SK-N-SH (cell line): ENCODE data around the gene CDRT15L2. TPM values are rescaled to one million over a fixed set of nuclear protein-coding genes. Genes with fewer than 3 reads are reported as not detected.
"Not testable (repeated sequence)": the region's sequence is repeated elsewhere in the genome, so short reads cannot be mapped to it uniquely, and the experiment has no call there.

Experiments
- CTCF ChIA-PET: fragments of 300-600, 350-600 bp; formaldehyde crosslinking; extraction: SDS; loops from one replicate; lab custom pipeline; 2021; lab: Yijun Ruan, JAX
- POLR2A ChIA-PET: fragments of 350-600 bp; sonication (Branson Sonifier 250); formaldehyde crosslinking; extraction: SDS; loops from one replicate; lab custom pipeline; 2020; ENCODE audit warnings: antibody characterized with exemption, inconsistent platforms; lab: Yijun Ruan, JAX
- DNase-seq: peaks from one replicate; pipeline ENCODE4 v3.0.0; 2012
- H2AFZ ChIP-seq: fragments of 200-600 bp; sonication (generic); 2 replicates; pipeline ENCODE4 v1.8.1; 2016; ENCODE audit warnings: antibody characterized with exemption, mild to moderate bottlenecking, low read depth
- H3F3A ChIP-seq: fragments of 200-600 bp; sonication (generic); replicated peaks from 2 replicates; pipeline ENCODE3; 2016; ENCODE audit warnings: antibody characterized with exemption, mild to moderate bottlenecking; ENCODE audit not compliant: insufficient read depth
- H3K27ac ChIP-seq, 2 experiments: fragments of 200-500 bp in 1 of 2; fragments of 200-600 bp in 1 of 2; sonication (Bioruptor generic) in 1 of 2; sonication (generic), shearing (Covaris generic) in 1 of 2; 2 replicates each; pipeline versions ENCODE4 v1.5.1 to v1.6.1; 2014 to 2016; ENCODE audit warnings: low read depth in 2 of 2, inconsistent platforms in 1 of 2, low read length in 1 of 2, mild to moderate bottlenecking in 1 of 2, mixed read lengths in 1 of 2
- H3K27me3 ChIP-seq: fragments of 200-600 bp; sonication (generic), shearing (Covaris generic); 2 replicates; pipeline ENCODE4 v1.6.1; 2016; ENCODE audit warnings: mixed run types; ENCODE audit not compliant: insufficient read depth
- H3K36me3 ChIP-seq, 2 experiments: fragments of 200-500 bp in 1 of 2; fragments of 200-600 bp in 1 of 2; sonication (Bioruptor generic) in 1 of 2; sonication (generic) in 1 of 2; replicated peaks in 1 of 2; 2 replicates each; pipeline versions ENCODE3 to v1.5.1; 2014 to 2016; ENCODE audit warnings: low read length in 1 of 2, mild to moderate bottlenecking in 1 of 2; ENCODE audit not compliant: insufficient read depth in 2 of 2, control insufficient read depth in 1 of 2
- H3K4me1 ChIP-seq, 2 experiments: fragments of 200-500 bp in 1 of 2; fragments of 200-600 bp in 1 of 2; sonication (Bioruptor generic) in 1 of 2; sonication (generic), shearing (Covaris generic) in 1 of 2; 2 replicates each; pipeline versions ENCODE4 v1.5.1 to v1.6.1; 2014 to 2016; ENCODE audit warnings: low read depth in 1 of 2, low read length in 1 of 2, mixed run types in 1 of 2; ENCODE audit not compliant: insufficient read depth in 2 of 2, control insufficient read depth in 1 of 2
- H3K4me2 ChIP-seq: fragments of 200-600 bp; sonication (generic), shearing (Covaris generic); 2 replicates; pipeline ENCODE4 v1.6.1; 2017; ENCODE audit warnings: mixed run types
- H3K4me3 ChIP-seq, 2 experiments: fragments of 200-500 bp in 1 of 2; fragments of 200-600 bp in 1 of 2; sonication (Bioruptor generic) in 1 of 2; sonication (generic), shearing (Covaris generic) in 1 of 2; 2 replicates each; pipeline versions ENCODE4 v1.5.1 to v1.8.1; 2014 to 2016; ENCODE audit warnings: low read depth in 2 of 2, inconsistent platforms in 1 of 2, low read length in 1 of 2, mild to moderate bottlenecking in 1 of 2, mixed read lengths in 1 of 2, moderate library complexity in 1 of 2
- H3K79me2 ChIP-seq: fragments of 200-600 bp; sonication (generic); 2 replicates; pipeline ENCODE4 v1.8.1; 2017; ENCODE audit warnings: mild to moderate bottlenecking; ENCODE audit not compliant: insufficient read depth
- H3K9ac ChIP-seq: fragments of 200-600 bp; sonication (generic); 2 replicates; pipeline ENCODE4 v1.6.1; 2017; ENCODE audit warnings: mixed run types
- H3K9me2 ChIP-seq: fragments of 200-600 bp; sonication (generic); 2 replicates; pipeline ENCODE4 v1.6.1; 2017; ENCODE audit warnings: mixed run types
- H3K9me3 ChIP-seq: fragments of 200-600 bp; sonication (generic); 2 replicates; pipeline ENCODE4 v1.6.1; 2017; ENCODE audit warnings: mixed run types, mild to moderate bottlenecking, moderate library complexity
- H4K20me1 ChIP-seq: fragments of 200-600 bp; sonication (generic); 2 replicates; pipeline ENCODE4 v1.6.1; 2017; ENCODE audit warnings: mild to moderate bottlenecking, mixed run types; ENCODE audit not compliant: insufficient read depth
- EP300 ChIP-seq, 2 experiments: IDR thresholded peaks; 2 replicates each; pipeline versions ENCODE4 v1.4.0 to v1.6.1; 2012; ENCODE audit warnings: borderline replicate concordance in 1 of 2, low read depth in 1 of 2, low read length in 1 of 2
- TEAD4 ChIP-seq: IDR thresholded peaks from 2 replicates; pipeline ENCODE4 v1.4.0; 2012; ENCODE audit warnings: mild to moderate bottlenecking, borderline replicate concordance; ENCODE audit not compliant: insufficient read depth
- WGBS: methylation state at CpG from one replicate; pipeline ENCODE4 v1.1.6; 2017; ENCODE audit warnings: low lambda C conversion rate; 5-methylcytosine and 5-hydroxymethylcytosine counted together
- polyA plus RNA-seq, 3 experiments: library from polyadenylated mRNA; depleted of rRNA; stranded (reverse); fragments of >200 nt; gene quantifications; 2 replicates each; pipeline ENCODE4 v1.2.3, GENCODE V29; 2012
- small RNA-seq, 7 experiments: library from RNA; depleted of rRNA; stranded (forward); fragments of <200 nt; gene quantifications; one replicate each; pipeline ENCODE3, GENCODE V24; 2012
- TF ChIP-seq, protein P1 (sequence below): IDR thresholded peaks from 2 replicates; pipeline ENCODE4 v1.6.1; 2012; ENCODE audit warnings: mild to moderate bottlenecking, low read depth, low read length, moderate library complexity
- TF ChIP-seq, protein P2 (sequence below): IDR thresholded peaks from 2 replicates; pipeline ENCODE4 v1.4.0; 2012; ENCODE audit warnings: low read depth, borderline replicate concordance

CDRT15L2 gene
- polyA plus RNA-seq, 1 of the 3 experiments (the other 2 are of a cell fraction): not detected

DNA sequence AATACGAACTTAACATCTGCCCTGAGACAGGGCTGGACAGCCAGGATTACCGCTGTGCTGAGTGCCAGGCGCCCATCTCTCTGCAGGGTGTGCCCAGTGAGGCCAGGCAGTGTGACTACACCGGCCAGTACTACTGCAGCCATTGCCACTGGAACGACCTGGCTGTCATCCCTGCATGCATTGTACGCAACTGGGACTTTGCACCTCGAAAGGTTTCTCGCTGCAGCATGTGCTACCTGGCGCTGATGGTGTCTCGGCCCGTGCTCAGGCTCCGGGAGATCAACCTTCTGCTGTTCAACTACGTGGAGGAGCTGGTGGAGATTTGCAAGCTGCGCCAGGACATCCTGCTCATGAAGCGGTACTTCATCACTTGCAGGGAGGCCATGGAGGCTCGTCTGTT is 33.7 kb downstream of the CDRT15L2 start:
- no peaks in the 10 kb centered on the region for H3K27me3 ChIP-seq
- H3K79me2 ChIP-seq: no peaks in the 10 kb centered on the region
- no peak overlapping the region for H3K4me3 ChIP-seq
- H3K27ac ChIP-seq: no peak overlapping the region
- 36% methylated on average over 6 of the region's 16 CpGs for WGBS
- POLR2A ChIA-PET: no interaction called here
- H3F3A ChIP-seq: no peaks in the 10 kb centered on the region
- no peaks in the 10 kb centered on the region for H3K9me2 ChIP-seq
- H3K4me2 ChIP-seq: no peak overlapping the region
- no peak overlapping the region for H3K9ac ChIP-seq
- CTCF ChIA-PET: no interaction called here
- no peak for DNase-seq
- no peaks in the 10 kb centered on the region for H3K36me3 ChIP-seq
- no peaks in the 10 kb centered on the region; a peak in 1 of 4 replicates for H3K4me1 ChIP-seq
- no peaks in the 10 kb centered on the region for H4K20me1 ChIP-seq
- no peaks in the 10 kb centered on the region for H3K9me3 ChIP-seq
- TF ChIP-seq, protein P1, sequence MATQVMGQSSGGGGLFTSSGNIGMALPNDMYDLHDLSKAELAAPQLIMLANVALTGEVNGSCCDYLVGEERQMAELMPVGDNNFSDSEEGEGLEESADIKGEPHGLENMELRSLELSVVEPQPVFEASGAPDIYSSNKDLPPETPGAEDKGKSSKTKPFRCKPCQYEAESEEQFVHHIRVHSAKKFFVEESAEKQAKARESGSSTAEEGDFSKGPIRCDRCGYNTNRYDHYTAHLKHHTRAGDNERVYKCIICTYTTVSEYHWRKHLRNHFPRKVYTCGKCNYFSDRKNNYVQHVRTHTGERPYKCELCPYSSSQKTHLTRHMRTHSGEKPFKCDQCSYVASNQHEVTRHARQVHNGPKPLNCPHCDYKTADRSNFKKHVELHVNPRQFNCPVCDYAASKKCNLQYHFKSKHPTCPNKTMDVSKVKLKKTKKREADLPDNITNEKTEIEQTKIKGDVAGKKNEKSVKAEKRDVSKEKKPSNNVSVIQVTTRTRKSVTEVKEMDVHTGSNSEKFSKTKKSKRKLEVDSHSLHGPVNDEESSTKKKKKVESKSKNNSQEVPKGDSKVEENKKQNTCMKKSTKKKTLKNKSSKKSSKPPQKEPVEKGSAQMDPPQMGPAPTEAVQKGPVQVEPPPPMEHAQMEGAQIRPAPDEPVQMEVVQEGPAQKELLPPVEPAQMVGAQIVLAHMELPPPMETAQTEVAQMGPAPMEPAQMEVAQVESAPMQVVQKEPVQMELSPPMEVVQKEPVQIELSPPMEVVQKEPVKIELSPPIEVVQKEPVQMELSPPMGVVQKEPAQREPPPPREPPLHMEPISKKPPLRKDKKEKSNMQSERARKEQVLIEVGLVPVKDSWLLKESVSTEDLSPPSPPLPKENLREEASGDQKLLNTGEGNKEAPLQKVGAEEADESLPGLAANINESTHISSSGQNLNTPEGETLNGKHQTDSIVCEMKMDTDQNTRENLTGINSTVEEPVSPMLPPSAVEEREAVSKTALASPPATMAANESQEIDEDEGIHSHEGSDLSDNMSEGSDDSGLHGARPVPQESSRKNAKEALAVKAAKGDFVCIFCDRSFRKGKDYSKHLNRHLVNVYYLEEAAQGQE: no peak
- no peak for TF ChIP-seq EP300 (IDR thresholded peaks at IDR 0.05; ENCODE audit: borderline replicate concordance in 1 of 2, low read depth in 1 of 2, low read length in 1 of 2)
- H2AFZ ChIP-seq: no peak overlapping the region

DNA sequence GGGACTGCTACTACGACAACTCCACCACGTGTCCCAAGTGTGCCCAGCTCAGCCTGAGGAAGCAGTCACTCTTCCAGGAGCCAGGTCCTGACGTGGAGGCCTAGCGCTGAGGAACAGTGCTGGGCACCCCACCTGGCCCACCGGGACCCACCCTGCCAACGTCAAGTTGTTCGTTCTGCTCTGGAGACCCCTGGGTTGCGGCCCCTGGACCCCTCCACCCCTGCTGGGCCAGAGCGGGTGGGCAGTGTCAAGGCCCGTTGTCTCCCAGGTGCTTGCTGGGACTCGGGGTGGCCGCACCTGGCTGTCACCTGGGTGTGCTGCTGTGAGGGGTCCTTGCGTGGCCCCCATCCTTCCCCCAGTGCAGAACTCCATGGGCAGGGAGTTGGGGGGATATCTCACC is 34.4 kb downstream of the CDRT15L2 start:
- no peak overlapping the region for H3K27ac ChIP-seq
- H3K9me2 ChIP-seq: no peaks in the 10 kb centered on the region
- no peaks in the 10 kb centered on the region; a peak in 1 of 4 replicates for H3K4me1 ChIP-seq
- H4K20me1 ChIP-seq: no peaks in the 10 kb centered on the region
- CTCF ChIA-PET: no interaction called here
- H3K27me3 ChIP-seq: no peaks in the 10 kb centered on the region
- H3K79me2 ChIP-seq: no peaks in the 10 kb centered on the region
- TF ChIP-seq, protein P2, sequence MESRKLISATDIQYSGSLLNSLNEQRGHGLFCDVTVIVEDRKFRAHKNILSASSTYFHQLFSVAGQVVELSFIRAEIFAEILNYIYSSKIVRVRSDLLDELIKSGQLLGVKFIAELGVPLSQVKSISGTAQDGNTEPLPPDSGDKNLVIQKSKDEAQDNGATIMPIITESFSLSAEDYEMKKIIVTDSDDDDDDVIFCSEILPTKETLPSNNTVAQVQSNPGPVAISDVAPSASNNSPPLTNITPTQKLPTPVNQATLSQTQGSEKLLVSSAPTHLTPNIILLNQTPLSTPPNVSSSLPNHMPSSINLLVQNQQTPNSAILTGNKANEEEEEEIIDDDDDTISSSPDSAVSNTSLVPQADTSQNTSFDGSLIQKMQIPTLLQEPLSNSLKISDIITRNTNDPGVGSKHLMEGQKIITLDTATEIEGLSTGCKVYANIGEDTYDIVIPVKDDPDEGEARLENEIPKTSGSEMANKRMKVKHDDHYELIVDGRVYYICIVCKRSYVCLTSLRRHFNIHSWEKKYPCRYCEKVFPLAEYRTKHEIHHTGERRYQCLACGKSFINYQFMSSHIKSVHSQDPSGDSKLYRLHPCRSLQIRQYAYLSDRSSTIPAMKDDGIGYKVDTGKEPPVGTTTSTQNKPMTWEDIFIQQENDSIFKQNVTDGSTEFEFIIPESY: no peak
- TF ChIP-seq TEAD4: no peak
- no peak overlapping the region for H3K4me3 ChIP-seq
- POLR2A ChIA-PET: no interaction called here
- H3K9ac ChIP-seq: no peak overlapping the region
- H3K9me3 ChIP-seq: no peaks in the 10 kb centered on the region
- 63% methylated on average over 6 of the region's 13 CpGs for WGBS
- H2AFZ ChIP-seq: no peak overlapping the region
- no peak overlapping the region for H3K4me2 ChIP-seq
- no peaks in the 10 kb centered on the region for H3K36me3 ChIP-seq
- H3F3A ChIP-seq: no peaks in the 10 kb centered on the region
- DNase-seq: no peak

DNA sequence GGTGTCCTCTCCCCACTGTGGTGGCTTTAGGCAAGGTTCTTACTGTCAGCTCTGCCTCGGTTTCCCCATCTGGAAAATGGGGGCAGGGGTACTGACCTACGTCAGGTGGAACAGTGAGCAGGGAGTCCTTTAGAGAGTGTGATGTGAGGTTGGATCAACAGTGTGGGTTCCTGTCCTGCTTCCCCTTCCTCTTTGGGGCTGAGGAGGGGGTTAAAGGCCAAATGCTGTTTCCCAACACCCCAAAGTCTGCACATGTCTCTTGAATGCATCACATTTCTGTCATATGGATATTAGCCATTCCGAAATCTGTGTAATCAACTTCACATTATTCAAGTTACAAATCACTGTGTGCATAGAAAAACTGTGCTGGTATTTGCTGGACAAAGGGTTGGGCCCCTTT is 35.9 kb downstream of the CDRT15L2 start:
- POLR2A ChIA-PET, H3K79me2 ChIP-seq, H3F3A ChIP-seq, H3K4me1 ChIP-seq, H3K9me2 ChIP-seq, H3K4me3 ChIP-seq, CTCF ChIA-PET, H2AFZ ChIP-seq, H4K20me1 ChIP-seq, H3K9me3 ChIP-seq, H3K27me3 ChIP-seq, H3K36me3 ChIP-seq, H3K4me2 ChIP-seq, H3K9ac ChIP-seq, H3K27ac ChIP-seq, DNase-seq: not testable (repeated sequence)
- WGBS: 52% methylated on average over 2 of the region's 3 CpGs

Small RNA genes lying within 50 kb of the gene (small RNA-seq; reads per million reads assigned to genes)
- gene AC015818.1: 0 reads per million in 7 experiments
- gene AC087499.1: 0 reads per million in 7 experiments
- gene AC087499.3: 0 reads per million in 7 experiments

Other genes with a start within 250 kb of the CDRT15L2 start
- not detected in 2 replicates for gene LGALS9B, start 112.2 kb upstream of the CDRT15L2 start, polyA plus RNA-seq (2012; rRNA removed)